NB4 (cell line): ENCODE results near the gene IAPP.
A peak's percentile ranks its signal among the peaks of the same experiment; 100 is the strongest.

Source experiments
- DNase-seq: peaks from one replicate; pipeline ENCODE4 v3.0.0; 2010; ENCODE audit warnings: low read depth
- H3K4me3 ChIP-seq: one replicate; pipeline ENCODE4 v1.5.1; 2011; ENCODE audit warnings: mild to moderate bottlenecking, low read depth, low read length, moderate library complexity
- MYC ChIP-seq: IDR thresholded peaks from 2 replicates; pipeline ENCODE4 v1.6.1; 2011; ENCODE audit warnings: low read depth, low read length
- POLR2A ChIP-seq: IDR thresholded peaks from 2 replicates; pipeline ENCODE4 v1.6.1; 2011; ENCODE audit warnings: mild to moderate bottlenecking; ENCODE audit not compliant: insufficient read length; ENCODE audit errors: extremely low read depth
- TF ChIP-seq, protein P1 (sequence below): IDR thresholded peaks from 2 replicates; pipeline ENCODE4 v1.6.1; 2011; ENCODE audit warnings: low read depth, low read length
- TF ChIP-seq, protein P2 (sequence below): IDR thresholded peaks from one replicate; pipeline ENCODE4 v1.5.1; 2012; ENCODE audit warnings: low read depth, low read length

Gene IAPP

DNA sequence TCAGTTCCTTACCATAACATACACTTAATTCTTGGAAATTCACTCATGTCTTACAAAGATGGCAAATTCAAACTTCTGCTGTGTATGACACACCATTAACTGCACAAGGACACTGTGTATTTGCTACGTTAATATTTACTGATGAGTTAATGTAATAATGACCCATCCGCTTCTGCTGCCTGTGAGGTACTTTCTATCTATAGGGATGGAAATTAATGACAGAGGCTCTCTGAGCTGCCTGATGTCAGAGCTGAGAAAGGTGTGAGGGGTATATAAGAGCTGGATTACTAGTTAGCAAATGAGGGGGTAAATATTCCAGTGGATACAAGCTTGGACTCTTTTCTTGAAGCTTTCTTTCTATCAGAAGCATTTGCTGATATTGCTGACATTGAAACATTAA lies at the start of gene IAPP:
Gene IAPP (plus strand): TSS at position 301 of the 400 bp plus-strand sequence. CDS start 450 bp downstream, outside the sequence.
- TF ChIP-seq, protein P1, sequence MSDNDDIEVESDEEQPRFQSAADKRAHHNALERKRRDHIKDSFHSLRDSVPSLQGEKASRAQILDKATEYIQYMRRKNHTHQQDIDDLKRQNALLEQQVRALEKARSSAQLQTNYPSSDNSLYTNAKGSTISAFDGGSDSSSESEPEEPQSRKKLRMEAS: no peak
- TF ChIP-seq, protein P2, sequence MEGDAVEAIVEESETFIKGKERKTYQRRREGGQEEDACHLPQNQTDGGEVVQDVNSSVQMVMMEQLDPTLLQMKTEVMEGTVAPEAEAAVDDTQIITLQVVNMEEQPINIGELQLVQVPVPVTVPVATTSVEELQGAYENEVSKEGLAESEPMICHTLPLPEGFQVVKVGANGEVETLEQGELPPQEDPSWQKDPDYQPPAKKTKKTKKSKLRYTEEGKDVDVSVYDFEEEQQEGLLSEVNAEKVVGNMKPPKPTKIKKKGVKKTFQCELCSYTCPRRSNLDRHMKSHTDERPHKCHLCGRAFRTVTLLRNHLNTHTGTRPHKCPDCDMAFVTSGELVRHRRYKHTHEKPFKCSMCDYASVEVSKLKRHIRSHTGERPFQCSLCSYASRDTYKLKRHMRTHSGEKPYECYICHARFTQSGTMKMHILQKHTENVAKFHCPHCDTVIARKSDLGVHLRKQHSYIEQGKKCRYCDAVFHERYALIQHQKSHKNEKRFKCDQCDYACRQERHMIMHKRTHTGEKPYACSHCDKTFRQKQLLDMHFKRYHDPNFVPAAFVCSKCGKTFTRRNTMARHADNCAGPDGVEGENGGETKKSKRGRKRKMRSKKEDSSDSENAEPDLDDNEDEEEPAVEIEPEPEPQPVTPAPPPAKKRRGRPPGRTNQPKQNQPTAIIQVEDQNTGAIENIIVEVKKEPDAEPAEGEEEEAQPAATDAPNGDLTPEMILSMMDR: no peak
- TF ChIP-seq POLR2A (no peak), MYC (no peak)
- DNase-seq: no peak
- H3K4me3 ChIP-seq: no peak within 1 kb of the TSS

DNA sequence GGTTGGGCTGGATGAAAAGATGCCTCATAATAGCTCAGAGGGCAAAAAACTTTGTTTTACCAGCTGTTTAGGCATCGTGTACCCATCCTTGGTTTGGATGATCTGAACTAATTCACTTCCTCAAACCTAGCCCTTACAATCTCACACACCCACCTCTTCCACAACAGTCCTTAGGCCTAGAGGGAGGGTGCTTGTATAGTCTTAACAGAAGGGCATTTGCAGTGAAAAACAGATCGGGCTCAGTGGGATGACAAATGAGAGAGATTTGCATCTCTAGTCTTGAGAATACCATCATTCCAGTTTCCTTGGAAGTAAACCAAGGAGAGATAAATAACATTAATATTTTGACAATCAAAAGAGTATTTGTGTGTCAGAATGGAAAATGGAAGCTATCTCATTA lies 49.0 kb upstream of the IAPP start:
- H3K4me3 ChIP-seq: no peak overlapping the region
- no peak for DNase-seq
- TF ChIP-seq POLR2A: no peak
- TF ChIP-seq, protein P2: no peak
- no peak for TF ChIP-seq MYC
- TF ChIP-seq, protein P1: no peak

DNA sequence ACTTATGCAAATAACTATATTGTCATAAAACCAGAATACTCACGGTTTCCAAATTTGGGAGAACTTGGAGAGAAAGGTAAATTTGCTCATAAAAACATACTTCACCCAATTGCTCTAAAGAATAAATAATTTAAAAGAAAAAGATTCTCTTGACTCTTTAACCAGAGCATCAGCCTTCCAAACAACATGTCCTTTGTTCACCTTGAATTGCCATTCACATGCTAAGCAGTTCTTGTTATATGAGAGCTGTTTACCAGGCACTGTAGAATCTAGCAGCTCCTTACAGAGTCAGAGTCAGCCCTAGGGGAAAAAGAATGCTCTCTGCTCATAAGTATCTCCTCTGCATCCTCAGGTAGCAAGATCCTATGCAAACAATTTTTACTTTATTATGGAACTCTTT lies 48.2 kb upstream of the IAPP start:
- no peak for DNase-seq
- no peak overlapping the region for H3K4me3 ChIP-seq
- TF ChIP-seq, protein P2: no peak
- TF ChIP-seq MYC (no peak), POLR2A (no peak)
- TF ChIP-seq, protein P1: no peak

DNA sequence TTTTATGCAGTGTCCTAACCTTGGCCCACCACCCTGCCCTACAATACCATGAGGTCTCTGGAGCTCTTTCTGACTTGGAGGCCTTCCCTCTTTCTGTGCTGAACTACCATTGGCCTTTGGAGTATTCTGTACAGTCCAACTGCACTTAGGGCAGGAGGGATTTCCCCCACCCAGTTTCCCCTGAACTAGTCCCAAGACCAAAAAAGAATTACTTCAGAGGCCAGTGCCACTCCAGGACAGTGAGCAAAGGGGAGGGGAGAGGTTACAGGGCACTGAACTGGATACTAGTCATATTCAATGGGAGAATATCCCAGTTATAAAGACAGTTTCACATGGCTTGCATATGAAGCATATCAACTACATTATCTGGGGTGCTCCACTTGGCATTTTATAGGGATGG lies 44.1 kb upstream of the IAPP start:
- TF ChIP-seq POLR2A: no peak
- TF ChIP-seq, protein P2: no peak
- TF ChIP-seq, protein P1: no peak
- no peak for TF ChIP-seq MYC
- H3K4me3 ChIP-seq: no peak overlapping the region
- DNase-seq: no peak

DNA sequence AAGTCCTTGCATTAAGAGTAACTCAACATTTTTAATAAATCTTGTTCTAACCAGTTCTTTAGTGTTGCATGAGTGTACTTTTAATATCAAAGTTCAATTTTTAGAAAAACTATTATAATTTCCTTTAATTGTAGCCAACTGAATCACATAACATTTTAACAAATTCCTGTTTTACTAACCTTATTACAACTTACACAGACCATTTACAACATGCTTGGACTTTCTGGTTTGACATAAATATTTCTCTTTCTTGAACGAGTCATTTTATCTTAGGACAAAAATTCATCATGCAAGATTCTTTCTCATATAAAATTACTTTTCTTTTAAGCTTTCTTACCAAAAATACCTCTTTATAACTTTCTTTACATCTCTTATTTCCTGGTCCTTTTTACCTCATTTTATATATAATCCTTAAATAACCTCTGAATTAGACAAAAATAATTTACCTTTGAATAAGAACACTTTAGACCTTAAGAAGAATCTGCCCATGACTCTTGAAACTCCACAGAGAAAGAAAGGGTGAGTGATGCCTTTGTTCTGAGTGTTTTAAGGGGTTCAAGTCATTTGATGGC lies 41.9 kb upstream of the IAPP start:
- peak; percentile 42 for DNase-seq
- TF ChIP-seq POLR2A: no peak
- no peak for TF ChIP-seq MYC
- TF ChIP-seq, protein P2: no peak
- TF ChIP-seq, protein P1: no peak
- H3K4me3 ChIP-seq: no peak overlapping the region

DNA sequence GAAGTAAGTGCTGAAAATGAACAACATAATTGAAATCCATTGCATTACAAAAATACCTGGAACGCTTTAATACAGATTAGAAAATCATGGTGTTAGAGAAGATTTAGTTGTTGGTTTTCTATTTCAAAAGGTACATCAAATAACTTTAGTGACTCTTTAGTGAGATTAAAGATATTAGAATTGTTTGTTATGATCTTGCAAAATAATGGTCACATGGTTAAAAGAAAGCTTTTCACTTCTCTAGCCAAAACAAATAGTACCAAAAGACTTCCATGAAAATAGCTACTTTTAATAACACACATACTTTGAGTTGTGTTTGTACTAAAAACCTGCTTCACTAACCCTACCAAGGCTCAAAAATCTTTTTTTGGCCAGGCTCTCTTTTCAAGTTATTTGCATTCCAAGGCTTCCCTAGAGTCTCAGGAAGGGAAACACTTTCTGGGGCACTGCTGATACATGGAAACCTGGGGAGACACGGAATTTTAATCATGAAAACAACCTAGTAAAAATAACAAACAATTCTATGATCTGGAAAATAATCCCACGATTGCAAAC lies 37.9 kb upstream of the IAPP start, which contains the start of gene SLCO1A2:
Gene SLCO1A2 (minus strand): TSS at position 147 of the 555 bp plus-strand sequence. CDS start 270 bp downstream, outside the sequence.
- TF ChIP-seq POLR2A: no peak
- no peak for TF ChIP-seq MYC
- TF ChIP-seq, protein P1: no peak
- TF ChIP-seq, protein P2: no peak
- DNase-seq: no peak

More for the DNA sequence above, 37.9 kb upstream of the IAPP start, which contains the start of gene SLCO1A2:
- H3K4me3 ChIP-seq: no peak within 1 kb of the TSS
